Uterus (tissue), 2 donors: Measurements from ENCODE around the gene ATR.

ENCODE experiments used
- POLR2A ChIP-seq, 2 donors: fragments of 450-650 bp; IDR thresholded peaks; one replicate each; pipeline ENCODE4 v1.6.1; 2016; ENCODE audit warnings: antibody characterized with exemption in 2 of 2, mild to moderate bottlenecking in 1 of 2, moderate library complexity in 1 of 2
- TF ChIP-seq, protein P1 (sequence below), 4 experiments: fragments of 200-600 bp in 2 of 4; fragments of 450-650 bp in 2 of 4; sonication (generic) in 2 of 4; IDR thresholded peaks; one replicate each; pipeline ENCODE4 v1.5.1; 2016 to 2019; ENCODE audit warnings: antibody characterized with exemption in 4 of 4, mild to moderate bottlenecking in 2 of 4, moderate library complexity in 1 of 4

GRCh38 chr3:142534543-142534942 is 44.0 kb downstream of the ATR start:
- TF ChIP-seq, protein P1, sequence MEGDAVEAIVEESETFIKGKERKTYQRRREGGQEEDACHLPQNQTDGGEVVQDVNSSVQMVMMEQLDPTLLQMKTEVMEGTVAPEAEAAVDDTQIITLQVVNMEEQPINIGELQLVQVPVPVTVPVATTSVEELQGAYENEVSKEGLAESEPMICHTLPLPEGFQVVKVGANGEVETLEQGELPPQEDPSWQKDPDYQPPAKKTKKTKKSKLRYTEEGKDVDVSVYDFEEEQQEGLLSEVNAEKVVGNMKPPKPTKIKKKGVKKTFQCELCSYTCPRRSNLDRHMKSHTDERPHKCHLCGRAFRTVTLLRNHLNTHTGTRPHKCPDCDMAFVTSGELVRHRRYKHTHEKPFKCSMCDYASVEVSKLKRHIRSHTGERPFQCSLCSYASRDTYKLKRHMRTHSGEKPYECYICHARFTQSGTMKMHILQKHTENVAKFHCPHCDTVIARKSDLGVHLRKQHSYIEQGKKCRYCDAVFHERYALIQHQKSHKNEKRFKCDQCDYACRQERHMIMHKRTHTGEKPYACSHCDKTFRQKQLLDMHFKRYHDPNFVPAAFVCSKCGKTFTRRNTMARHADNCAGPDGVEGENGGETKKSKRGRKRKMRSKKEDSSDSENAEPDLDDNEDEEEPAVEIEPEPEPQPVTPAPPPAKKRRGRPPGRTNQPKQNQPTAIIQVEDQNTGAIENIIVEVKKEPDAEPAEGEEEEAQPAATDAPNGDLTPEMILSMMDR (IDR thresholded peaks at IDR 0.05) = no peak
- no peak for TF ChIP-seq POLR2A (IDR thresholded peaks at IDR 0.05)
